GM20431 (cell line): Measurements from ENCODE around the gene NID1.

Source experiments
- in situ Hi-C: fragments of 300-500 bp; cut with MseI, MboI; formaldehyde crosslinking; loops from one replicate; pipeline ENCODE4 v1.15.0; 2020; ENCODE audit warnings: low sequenced_read_pairs; ENCODE audit not compliant: unreplicated experiment

NID1 gene

GRCh38 chr1:236070753-236071152 lies 5.9 kb upstream of the NID1 start:
- in situ Hi-C loops = no loop called here

GRCh38 chr1:236069796-236070195 lies 4.9 kb upstream of the NID1 start:
- in situ Hi-C loops = no loop called here

GRCh38 chr1:236067854-236068454 lies 3.1 kb upstream of the NID1 start:
- in situ Hi-C loops = no loop called here

- in situ Hi-C loops = no loop called here
Observed at GRCh38 chr1:236066828-236067386, 2.0 kb upstream of the NID1 start.

GRCh38 chr1:236066054-236066453 lies 1.2 kb upstream of the NID1 start:
- in situ Hi-C loops = no loop called here

GRCh38 chr1:236065509-236066005 lies 667 bp upstream of the NID1 start:
- in situ Hi-C loops = no loop called here

GRCh38 chr1:236063919-236064673 lies 794 bp downstream of the NID1 start:
- in situ Hi-C loops = no loop called here

GRCh38 chr1:236063551-236063918 lies 1.4 kb downstream of the NID1 start:
- in situ Hi-C loops = no loop called here

- in situ Hi-C loops = no loop called here
Observed at GRCh38 chr1:236060286-236060685, 4.6 kb downstream of the NID1 start.

GRCh38 chr1:236059011-236059410 lies 5.9 kb downstream of the NID1 start:
- in situ Hi-C loops = no loop called here

- in situ Hi-C loops = no loop called here
Observed at GRCh38 chr1:236058141-236058934, 6.6 kb downstream of the NID1 start.

- in situ Hi-C loops = no loop called here
Observed at GRCh38 chr1:236057546-236057945, 7.3 kb downstream of the NID1 start.

- in situ Hi-C loops = no loop called here
Observed at GRCh38 chr1:236052232-236052993, 12.5 kb downstream of the NID1 start.

GRCh38 chr1:236051242-236051791 lies 13.6 kb downstream of the NID1 start:
- in situ Hi-C loops = no loop called here

GRCh38 chr1:236045771-236046170 lies 19.1 kb downstream of the NID1 start:
- in situ Hi-C loops = no loop called here

GRCh38 chr1:236044341-236044740 lies 20.5 kb downstream of the NID1 start:
- in situ Hi-C loops = no loop called here

GRCh38 chr1:236041631-236042618 lies 23.0 kb downstream of the NID1 start:
- in situ Hi-C loops = no loop called here
